DMS53 (cell line): ENCODE results near the gene USPL1.
"Not testable (repeated sequence)": the region's sequence is repeated elsewhere in the genome, so short reads cannot be mapped to it uniquely, and the experiment has no call there.

Experiments
- DNase-seq: peaks from one replicate; lab custom pipeline; 2025; lab: John Stamatoyannopoulos, UW

The USPL1 gene

GRCh38 chr13:30616927-30617314 lies 799 bp upstream of the USPL1 start:
- DNase-seq: peak; percentile 90

GRCh38 chr13:30618186-30618929 lies 638 bp downstream of the USPL1 start:
- peak; percentile 36 for DNase-seq

- no peak for DNase-seq
Measured at GRCh38 chr13:30618930-30619279, 1.2 kb downstream of the USPL1 start.

GRCh38 chr13:30619731-30620130 lies 2.0 kb downstream of the USPL1 start:
- DNase-seq: no peak

GRCh38 chr13:30620941-30621340 lies 3.2 kb downstream of the USPL1 start:
- DNase-seq: no peak

- no peak for DNase-seq
Measured at GRCh38 chr13:30622551-30622950, 4.8 kb downstream of the USPL1 start.

GRCh38 chr13:30623392-30623791 lies 5.7 kb downstream of the USPL1 start:
- no peak for DNase-seq

- no peak for DNase-seq
Measured at GRCh38 chr13:30624630-30625029, 6.9 kb downstream of the USPL1 start.

GRCh38 chr13:30629527-30629926 lies 11.8 kb downstream of the USPL1 start:
- no peak for DNase-seq

- DNase-seq: no peak
Measured at GRCh38 chr13:30633861-30634260, 16.1 kb downstream of the USPL1 start.

GRCh38 chr13:30634838-30635237 lies 17.1 kb downstream of the USPL1 start:
- no peak for DNase-seq

GRCh38 chr13:30638301-30638700 lies 20.6 kb downstream of the USPL1 start:
- no peak for DNase-seq

GRCh38 chr13:30639671-30640070 lies 22.0 kb downstream of the USPL1 start:
- no peak for DNase-seq

- not testable (repeated sequence) for DNase-seq
Measured at GRCh38 chr13:30641173-30641572, 23.5 kb downstream of the USPL1 start.

- DNase-seq: no peak
Measured at GRCh38 chr13:30645629-30646028, 27.9 kb downstream of the USPL1 start.

GRCh38 chr13:30647420-30647819 lies 29.7 kb downstream of the USPL1 start:
- no peak for DNase-seq

GRCh38 chr13:30647824-30648521 lies 30.3 kb downstream of the USPL1 start:
- DNase-seq: peak; percentile 6

GRCh38 chr13:30648522-30649012 lies 30.8 kb downstream of the USPL1 start:
- DNase-seq: no peak

- not testable (repeated sequence) for DNase-seq
Measured at GRCh38 chr13:30651648-30652047, 33.9 kb downstream of the USPL1 start.

GRCh38 chr13:30652746-30653386 lies 35.1 kb downstream of the USPL1 start:
- no peak for DNase-seq

- DNase-seq: no peak
Measured at GRCh38 chr13:30654430-30654829, 36.7 kb downstream of the USPL1 start.

GRCh38 chr13:30656178-30656577 lies 38.5 kb downstream of the USPL1 start:
- no peak for DNase-seq

- no peak for DNase-seq
Measured at GRCh38 chr13:30659980-30660379, 42.3 kb downstream of the USPL1 start.
